HFFc6 (cell line): ENCODE results near the gene GJC2. TPM values are rescaled to one million over a fixed set of nuclear protein-coding genes. Genes with fewer than 3 reads are reported as not detected.

Experiments used
- DNase-seq: peaks from one replicate; pipeline ENCODE4 v3.0.0-alpha.2; 2018
- H3K27ac Mint-ChIP-seq: 2 replicates; pipeline ENCODE4 v1.8.0; 2020; ENCODE audit warnings: mild to moderate bottlenecking, mixed read lengths
- H3K27me3 Mint-ChIP-seq: 2 replicates; pipeline ENCODE4 v1.8.0; 2021; ENCODE audit warnings: mild to moderate bottlenecking, moderate library complexity, mixed read lengths; ENCODE audit not compliant: insufficient read depth
- H3K36me3 Mint-ChIP-seq: 2 replicates; pipeline ENCODE4 v1.8.0; 2021; ENCODE audit warnings: low read depth, mixed read lengths
- H3K4me1 Mint-ChIP-seq: 2 replicates; pipeline ENCODE4 v1.8.0; 2020; ENCODE audit warnings: low read depth, mixed read lengths
- H3K4me3 Mint-ChIP-seq: 2 replicates; pipeline ENCODE4 v1.8.0; 2020; ENCODE audit warnings: mild to moderate bottlenecking, moderate library complexity, mixed read lengths
- H3K9me3 Mint-ChIP-seq: 2 replicates; pipeline ENCODE4 v1.8.0; 2020; ENCODE audit warnings: mild to moderate bottlenecking, mixed read lengths
- CTCF ChIP-seq: fragments of 200-600 bp; sonication (generic); IDR thresholded peaks from 2 replicates; pipeline ENCODE4 v1.5.0; 2021; ENCODE audit warnings: antibody characterized with exemption, mild to moderate bottlenecking
- total RNA-seq, 6 experiments: library from RNA; stranded (reverse); fragmentation: NEBNext Ultra II Directional; extraction: Animal tissue kit (Norgen Biotek cat#: 25700); gene quantifications; 2 replicates in 1 of 6; 3 replicates in 5 of 6; pipeline ENCODE4 v1.2.3, GENCODE V29; 2021

Gene GJC2
- total RNA-seq, 6 experiments from 2014 or later = 1.1 to 2.3 (median 1.2) TPM

- no peaks in the 10 kb centered on the region for H3K9me3 Mint-ChIP-seq
- H3K27me3 Mint-ChIP-seq = no peaks in the 10 kb centered on the region; the same call in 1 of the 2 replicates
- H3K4me1 Mint-ChIP-seq = peaks cover 16% of the 10 kb centered on the region
- H3K36me3 Mint-ChIP-seq = 0 out of 2 replicates have a peak, but pooled peaks cover 6% of the 10 kb centered on the region
- no peak overlapping the region for H3K27ac Mint-ChIP-seq
- H3K4me3 Mint-ChIP-seq = no peak overlapping the region
- TF ChIP-seq CTCF = no peak
- DNase-seq = no peak
Measured at GRCh38 chr1:228161362-228161761, 11.6 kb downstream of the GJC2 start.

- Mint-ChIP-seq H3K36me3 (0 out of 2 replicates have a peak, but pooled peaks cover 6% of the 10 kb centered on the region), H3K27ac (no peak overlapping the region), H3K27me3 (no peaks in the 10 kb centered on the region; the same call in 1 of the 2 replicates), H3K9me3 (no peaks in the 10 kb centered on the region), H3K4me3 (no peak overlapping the region), H3K4me1 (peaks cover 20% of the 10 kb centered on the region)
- TF ChIP-seq CTCF = no peak
- no peak for DNase-seq
Measured at GRCh38 chr1:228161866-228162265, 12.1 kb downstream of the GJC2 start.

- TF ChIP-seq CTCF = no peak
- no peak overlapping the region for H3K4me3 Mint-ChIP-seq
- H3K27me3 Mint-ChIP-seq = no peaks in the 10 kb centered on the region; the same call in 1 of the 2 replicates
- H3K36me3 Mint-ChIP-seq = 0 out of 2 replicates have a peak, but pooled peaks cover 6% of the 10 kb centered on the region
- no peak for DNase-seq
- no peaks in the 10 kb centered on the region for H3K9me3 Mint-ChIP-seq
- H3K27ac Mint-ChIP-seq = no peak overlapping the region
- H3K4me1 Mint-ChIP-seq = peaks cover 22% of the 10 kb centered on the region
Measured at GRCh38 chr1:228162286-228163006, 12.7 kb downstream of the GJC2 start.

GRCh38 chr1:228163007-228163753 is 13.4 kb downstream of the GJC2 start:
- H3K4me1 Mint-ChIP-seq = peaks cover 27% of the 10 kb centered on the region
- H3K9me3 Mint-ChIP-seq = no peaks in the 10 kb centered on the region
- no peak for DNase-seq
- H3K4me3 Mint-ChIP-seq = no peak overlapping the region
- 0 out of 2 replicates have a peak, but pooled peaks cover 6% of the 10 kb centered on the region for H3K36me3 Mint-ChIP-seq
- no peaks in the 10 kb centered on the region; the same call in 1 of the 2 replicates for H3K27me3 Mint-ChIP-seq
- no peak for TF ChIP-seq CTCF
- no peak overlapping the region for H3K27ac Mint-ChIP-seq

GRCh38 chr1:228163776-228164519 is 14.2 kb downstream of the GJC2 start:
- Mint-ChIP-seq H3K27ac (peak overlapping the region; percentile 89), H3K4me3 (peak overlapping the region; percentile 90), H3K36me3 (0 out of 2 replicates have a peak, but pooled peaks cover 6% of the 10 kb centered on the region), H3K4me1 (peaks cover 27% of the 10 kb centered on the region), H3K9me3 (no peaks in the 10 kb centered on the region), H3K27me3 (peaks cover under 1% of the 10 kb centered on the region; the same call in 1 of the 2 replicates)
- DNase-seq = no peak
- TF ChIP-seq CTCF = no peak
